Natural killer cell (primary cell): Measurements from ENCODE around the gene EMILIN1. TPM values are rescaled to one million over a fixed set of nuclear protein-coding genes. Genes with fewer than 3 reads are reported as not detected.

Experiments used
- ATAC-seq, 3 donors: fragments of 150-1000 bp in 2 of 3; fragments of 200-7000 bp in 1 of 3; cut with Tn5 transposase; 1 replicate in 1 of 3; 2 replicates in 2 of 3; pipeline ENCODE4 v1.10.0; 2021; ENCODE audit warnings: mild to moderate bottlenecking in 2 of 3, moderate library complexity in 2 of 3
- DNase-seq, 2 donors: peaks; one replicate each; pipeline versions ENCODE4 v3.0.0 to v3.0.0-alpha.2; 2013 to 2021; ENCODE audit warnings: mixed read lengths in 1 of 2
- H3K27ac ChIP-seq: one replicate; pipeline ENCODE4 v1.5.1; 2013; ENCODE audit warnings: mild to moderate bottlenecking, low read length
- H3K27me3 ChIP-seq: one replicate; pipeline ENCODE4 v1.6.1; 2013; ENCODE audit warnings: low read length; ENCODE audit not compliant: control insufficient read depth, insufficient read depth
- H3K36me3 ChIP-seq: one replicate; pipeline ENCODE4 v1.6.1; 2013; ENCODE audit warnings: low read length; ENCODE audit not compliant: control insufficient read depth, insufficient read depth
- H3K4me1 ChIP-seq: one replicate; pipeline ENCODE4 v1.6.1; 2013; ENCODE audit warnings: low read length; ENCODE audit not compliant: control insufficient read depth, insufficient read depth
- H3K4me3 ChIP-seq: one replicate; pipeline ENCODE4 v1.5.1; 2013; ENCODE audit warnings: low read length
- H3K9me3 ChIP-seq: one replicate; pipeline ENCODE4 v1.6.1; 2013; ENCODE audit warnings: low read length; ENCODE audit not compliant: control insufficient read depth, insufficient read depth
- H3K27ac Mint-ChIP-seq, 2 donors: one replicate each; pipeline ENCODE4 v1.8.0; 2022; ENCODE audit warnings: mild to moderate bottlenecking in 2 of 2, mixed read lengths in 2 of 2, moderate library complexity in 1 of 2
- H3K27me3 Mint-ChIP-seq, 2 donors: one replicate each; pipeline ENCODE4 v1.8.0; 2022; ENCODE audit warnings: low read depth in 2 of 2, mixed read lengths in 2 of 2
- H3K36me3 Mint-ChIP-seq: one replicate; pipeline ENCODE4 v1.8.0; 2022; ENCODE audit warnings: mixed read lengths
- H3K4me1 Mint-ChIP-seq, 2 donors: one replicate each; pipeline ENCODE4 v1.8.0; 2022; ENCODE audit warnings: mixed read lengths in 2 of 2
- H3K4me3 Mint-ChIP-seq: one replicate; pipeline ENCODE4 v1.8.0; 2022; ENCODE audit warnings: mild to moderate bottlenecking, moderate library complexity, mixed read lengths
- H3K9me3 Mint-ChIP-seq, 2 donors: one replicate each; pipeline ENCODE4 v1.8.0; 2022; ENCODE audit warnings: mixed read lengths in 2 of 2
- CTCF ChIP-seq: fragments of 200-600 bp; IDR thresholded peaks from one replicate; pipeline ENCODE4 v1.8.0; 2022; ENCODE audit warnings: antibody characterized with exemption
- WGBS: methylation state at CpG from one replicate; pipeline ENCODE4 v1.1.7; 2013; ENCODE audit warnings: missing lambda C conversion rate; ENCODE audit not compliant: insufficient coverage; 5-methylcytosine and 5-hydroxymethylcytosine counted together
- intact Hi-C: fragments of 100-400 bp; cut with micrococcal nuclease; formaldehyde crosslinking; loops from one replicate; pipeline ENCODE4 v1.14.2; 2022
- total RNA-seq, 4 donors: library from RNA; stranded (reverse); fragments of 120-200 nt in 1 of 4; gene quantifications; one replicate each; pipeline versions ENCODE4 v1.2.3 to v1.2.4, GENCODE V29; 2013 to 2022

The EMILIN1 gene
- total RNA-seq, 3 donors from 2014 or later (not counting 1 experiment from before 2014, with no cell fraction given), result 0.31 to 0.78 (median 0.41) TPM

- intact Hi-C loops, result no loop called here
- H3K4me3 ChIP-seq, result no peak overlapping the region
- no peaks in the 10 kb centered on the region for H3K9me3 ChIP-seq
- ATAC-seq (no peak), DNase-seq (no peak)
- TF ChIP-seq CTCF, result no peak
- peaks cover 66% of the 10 kb centered on the region for H3K36me3 ChIP-seq
- H3K4me1 Mint-ChIP-seq, result peaks cover 0 to 31% of the 10 kb centered on the region in 2 donors
- no peak overlapping the region for H3K27ac ChIP-seq
- H3K36me3 Mint-ChIP-seq, result peaks cover 11% of the 10 kb centered on the region
- H3K27me3 ChIP-seq, result no peaks in the 10 kb centered on the region
- no peaks in the 10 kb centered on the region for H3K9me3 Mint-ChIP-seq
- H3K27ac Mint-ChIP-seq, result no peak overlapping the region
- H3K4me3 Mint-ChIP-seq, result no peak overlapping the region
- peaks cover 8% of the 10 kb centered on the region for H3K4me1 ChIP-seq
- WGBS, result 96% methylated on average over 5 of the region's 6 CpGs
- no peaks in the 10 kb centered on the region for H3K27me3 Mint-ChIP-seq
Measured at GRCh38 chr2:27039426-27039825, 39.0 kb upstream of the EMILIN1 start.

- Mint-ChIP-seq H3K9me3 (no peaks in the 10 kb centered on the region), H3K27ac (no peak overlapping the region), H3K27me3 (no peaks in the 10 kb centered on the region), H3K4me3 (no peak overlapping the region), H3K36me3 (peaks cover 11% of the 10 kb centered on the region), H3K4me1 (peaks cover 0 to 27% of the 10 kb centered on the region in 2 donors)
- no peak for ATAC-seq
- 87% methylated on average over 7 of the region's 7 CpGs for WGBS
- Histone ChIP-seq H3K27me3 (no peaks in the 10 kb centered on the region), H3K9me3 (no peaks in the 10 kb centered on the region), H3K4me3 (no peak overlapping the region), H3K4me1 (peaks cover 8% of the 10 kb centered on the region), H3K27ac (no peak overlapping the region), H3K36me3 (peaks cover 65% of the 10 kb centered on the region)
- no peak for TF ChIP-seq CTCF
- intact Hi-C loops, result no loop called here
- no peak for DNase-seq
Measured at GRCh38 chr2:27039871-27040270, 38.5 kb upstream of the EMILIN1 start.

- peaks cover 0 to 23% of the 10 kb centered on the region in 2 donors for H3K4me1 Mint-ChIP-seq
- no peaks in the 10 kb centered on the region for H3K27me3 Mint-ChIP-seq
- ATAC-seq (no peak), DNase-seq (no peak)
- WGBS, result 98% methylated on average over 8 of the region's 8 CpGs
- Histone ChIP-seq H3K4me3 (no peak overlapping the region), H3K27me3 (no peaks in the 10 kb centered on the region), H3K36me3 (peaks cover 61% of the 10 kb centered on the region), H3K27ac (no peak overlapping the region), H3K9me3 (no peaks in the 10 kb centered on the region), H3K4me1 (peaks cover 8% of the 10 kb centered on the region)
- TF ChIP-seq CTCF, result no peak
- peaks cover 11% of the 10 kb centered on the region for H3K36me3 Mint-ChIP-seq
- intact Hi-C loops, result no loop called here
- H3K4me3 Mint-ChIP-seq, result no peak overlapping the region
- no peak overlapping the region for H3K27ac Mint-ChIP-seq
- H3K9me3 Mint-ChIP-seq, result no peaks in the 10 kb centered on the region
Measured at GRCh38 chr2:27040282-27040681, 38.1 kb upstream of the EMILIN1 start.

- Mint-ChIP-seq H3K36me3 (peaks cover 11% of the 10 kb centered on the region), H3K4me3 (no peak overlapping the region), H3K4me1 (peaks cover 0 to 10% of the 10 kb centered on the region in 2 donors), H3K9me3 (no peaks in the 10 kb centered on the region), H3K27ac (peak overlapping the region; percentile 17 to 68), H3K27me3 (no peaks in the 10 kb centered on the region)
- H3K4me1 ChIP-seq, result peaks cover 8% of the 10 kb centered on the region
- H3K27ac ChIP-seq, result peak overlapping the region; percentile 69
- DNase-seq, result no peak
- no peaks in the 10 kb centered on the region for H3K27me3 ChIP-seq
- no peak for ATAC-seq
- WGBS, result 85% methylated on average over 5 of the region's 5 CpGs
- H3K36me3 ChIP-seq, result peaks cover 46% of the 10 kb centered on the region
- TF ChIP-seq CTCF, result no peak
- H3K4me3 ChIP-seq, result no peak overlapping the region
- H3K9me3 ChIP-seq, result no peaks in the 10 kb centered on the region
- intact Hi-C loops, result no loop called here
Measured at GRCh38 chr2:27041752-27042151, 36.7 kb upstream of the EMILIN1 start.
